SK-N-SH treated with all-trans-retinoic acid at 6 μM for 48 hours (cell line): Measurements from ENCODE around the gene GUCY2F.

Experiments used
- ATAC-seq: fragments of 200-7000 bp; cut with Tn5 transposase; 3 replicates; pipeline ENCODE4 v1.9.1; 2020; ENCODE audit warnings: mild to moderate bottlenecking, moderate library complexity
- ARNTL ChIP-seq: fragments of 450-650 bp; formaldehyde crosslinking; IDR thresholded peaks from 2 replicates; pipeline ENCODE4 v1.5.0; 2020; ENCODE audit warnings: low read depth, mild to moderate bottlenecking, moderate library complexity, borderline replicate concordance
- BACH2 ChIP-seq: fragments of 250-450 bp; sonication (Bioruptor Pico); IDR thresholded peaks from 2 replicates; pipeline ENCODE4 v1.9.0; 2021; ENCODE audit warnings: mild to moderate bottlenecking, borderline replicate concordance
- CSDC2 ChIP-seq: fragments of 250-450 bp; sonication (Bioruptor Pico); IDR thresholded peaks from 2 replicates; pipeline ENCODE4 v1.5.0; 2020; ENCODE audit warnings: mild to moderate bottlenecking, moderate library complexity
- ESRRG ChIP-seq: fragments of 250-450 bp; sonication (Bioruptor Pico); IDR thresholded peaks from 2 replicates; pipeline ENCODE4 v1.6.1; 2021; ENCODE audit warnings: mild to moderate bottlenecking
- GLIS3 ChIP-seq: fragments of 250-450 bp; sonication (Bioruptor Pico); IDR thresholded peaks from 2 replicates; pipeline ENCODE4 v1.5.0; 2020; ENCODE audit warnings: mild to moderate bottlenecking, moderate library complexity
- ISL1 ChIP-seq: fragments of 250-450 bp; sonication (Bioruptor Pico); IDR thresholded peaks from 2 replicates; pipeline ENCODE4 v2.1.2; 2022; ENCODE audit warnings: mild to moderate bottlenecking, moderate library complexity
- OSR1 ChIP-seq: fragments of 250-450 bp; sonication (Bioruptor Pico); IDR thresholded peaks from 2 replicates; pipeline ENCODE4 v1.8.0; 2022; ENCODE audit warnings: moderate library complexity, mild to moderate bottlenecking, inconsistent platforms
- PPARA ChIP-seq: fragments of 250-450 bp; sonication (Bioruptor Pico); IDR thresholded peaks from 2 replicates; pipeline ENCODE4 v1.5.0; 2020; ENCODE audit warnings: mild to moderate bottlenecking, borderline replicate concordance
- SNAI2 ChIP-seq: fragments of 250-450 bp; sonication (Bioruptor Pico); IDR thresholded peaks from 2 replicates; pipeline ENCODE4 v1.5.0; 2020; ENCODE audit warnings: mild to moderate bottlenecking, moderate library complexity
- TOX ChIP-seq: fragments of 250-450 bp; sonication (Bioruptor Pico); IDR thresholded peaks from 2 replicates; pipeline ENCODE4 v1.8.0; 2021; ENCODE audit warnings: mild to moderate bottlenecking, moderate library complexity, borderline replicate concordance
- ZC3H10 ChIP-seq: fragments of 250-450 bp; sonication (Bioruptor Pico); IDR thresholded peaks from 2 replicates; pipeline ENCODE4 v1.5.1; 2021; ENCODE audit warnings: mild to moderate bottlenecking, moderate library complexity
- ZFP3 ChIP-seq: fragments of 250-450 bp; sonication (Bioruptor Pico); IDR thresholded peaks from 2 replicates; pipeline ENCODE4 v1.5.0; 2020; ENCODE audit warnings: mild to moderate bottlenecking, moderate library complexity
- ZNF565 ChIP-seq: fragments of 450-650 bp; formaldehyde crosslinking; conservative IDR thresholded peaks from 2 replicates; pipeline ENCODE4 v1.5.0; 2020; ENCODE audit warnings: low read depth, mild to moderate bottlenecking, moderate library complexity
- ZNF70 ChIP-seq: fragments of 450-650 bp; formaldehyde crosslinking; IDR thresholded peaks from 2 replicates; pipeline ENCODE4 v1.5.0; 2020; ENCODE audit warnings: mild to moderate bottlenecking, moderate library complexity
- ZNF8 ChIP-seq: fragments of 450-650 bp; formaldehyde crosslinking; IDR thresholded peaks from 2 replicates; pipeline ENCODE4 v1.5.0; 2020; ENCODE audit warnings: mild to moderate bottlenecking, moderate library complexity
- TF ChIP-seq, protein P1 (sequence below): fragments of 250-450 bp; sonication (Bioruptor Pico); IDR thresholded peaks from 2 replicates; pipeline ENCODE4 v1.5.1; 2021; ENCODE audit warnings: mild to moderate bottlenecking, moderate library complexity
- TF ChIP-seq, protein P2 (sequence below): fragments of 250-450 bp; sonication (Bioruptor Pico); IDR thresholded peaks from 2 replicates; pipeline ENCODE4 v1.5.1; 2020; ENCODE audit warnings: low read depth, mild to moderate bottlenecking, moderate library complexity
- TF ChIP-seq, protein P3 (sequence below): fragments of 250-450 bp; sonication (Bioruptor Pico); IDR thresholded peaks from 2 replicates; pipeline ENCODE4 v1.8.0; 2020; ENCODE audit warnings: mild to moderate bottlenecking, moderate library complexity, borderline replicate concordance
- TF ChIP-seq, protein P4 (sequence below): fragments of 250-450 bp; sonication (Bioruptor Pico); IDR thresholded peaks from 2 replicates; pipeline ENCODE4 v1.5.0; 2020; ENCODE audit warnings: mild to moderate bottlenecking, moderate library complexity
- TF ChIP-seq, protein P5 (sequence below): fragments of 250-450 bp; sonication (Bioruptor Pico); IDR thresholded peaks from 2 replicates; pipeline ENCODE4 v1.8.0; 2021; ENCODE audit warnings: low read depth, mild to moderate bottlenecking, moderate library complexity, borderline replicate concordance

GUCY2F gene

DNA sequence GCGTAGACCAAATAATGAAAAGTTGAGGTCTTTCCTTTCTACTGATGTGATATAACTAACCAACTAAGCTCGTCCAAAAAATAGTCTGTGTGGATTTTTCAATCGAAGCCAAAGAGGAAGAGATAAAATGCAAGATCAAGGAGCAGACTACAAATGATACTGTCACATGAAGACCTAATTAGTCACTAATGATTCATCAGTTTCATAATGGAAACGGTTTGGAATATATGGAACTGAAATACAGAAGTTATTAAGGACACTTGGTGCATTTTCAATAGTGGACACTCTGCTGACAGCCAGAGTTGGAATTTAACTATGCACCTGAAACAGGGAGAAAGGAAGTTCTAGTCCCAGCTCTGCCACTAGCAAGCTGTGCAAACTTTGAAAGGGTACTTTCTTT is 119.8 kb downstream of the GUCY2F start:
- no peak for ATAC-seq
- TF ChIP-seq, protein P1, sequence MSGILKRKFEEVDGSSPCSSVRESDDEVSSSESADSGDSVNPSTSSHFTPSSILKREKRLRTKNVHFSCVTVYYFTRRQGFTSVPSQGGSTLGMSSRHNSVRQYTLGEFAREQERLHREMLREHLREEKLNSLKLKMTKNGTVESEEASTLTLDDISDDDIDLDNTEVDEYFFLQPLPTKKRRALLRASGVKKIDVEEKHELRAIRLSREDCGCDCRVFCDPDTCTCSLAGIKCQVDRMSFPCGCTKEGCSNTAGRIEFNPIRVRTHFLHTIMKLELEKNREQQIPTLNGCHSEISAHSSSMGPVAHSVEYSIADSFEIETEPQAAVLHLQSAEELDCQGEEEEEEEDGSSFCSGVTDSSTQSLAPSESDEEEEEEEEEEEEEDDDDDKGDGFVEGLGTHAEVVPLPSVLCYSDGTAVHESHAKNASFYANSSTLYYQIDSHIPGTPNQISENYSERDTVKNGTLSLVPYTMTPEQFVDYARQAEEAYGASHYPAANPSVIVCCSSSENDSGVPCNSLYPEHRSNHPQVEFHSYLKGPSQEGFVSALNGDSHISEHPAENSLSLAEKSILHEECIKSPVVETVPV (CRISPR knock-in tag) = no peak
- no peak for TF ChIP-seq ESRRG
- no peak for TF ChIP-seq ZC3H10 (CRISPR knock-in tag)
- no peak for TF ChIP-seq GLIS3 (CRISPR knock-in tag)
- no peak for TF ChIP-seq CSDC2
- no peak for TF ChIP-seq ZFP3 (CRISPR knock-in tag)
- TF ChIP-seq ZNF565 (CRISPR knock-in tag) = no peak
- no peak for TF ChIP-seq ISL1 (CRISPR knock-in tag)
- no peak for TF ChIP-seq OSR1
- no peak for TF ChIP-seq ZNF8 (CRISPR knock-in tag)
- TF ChIP-seq, protein P2, sequence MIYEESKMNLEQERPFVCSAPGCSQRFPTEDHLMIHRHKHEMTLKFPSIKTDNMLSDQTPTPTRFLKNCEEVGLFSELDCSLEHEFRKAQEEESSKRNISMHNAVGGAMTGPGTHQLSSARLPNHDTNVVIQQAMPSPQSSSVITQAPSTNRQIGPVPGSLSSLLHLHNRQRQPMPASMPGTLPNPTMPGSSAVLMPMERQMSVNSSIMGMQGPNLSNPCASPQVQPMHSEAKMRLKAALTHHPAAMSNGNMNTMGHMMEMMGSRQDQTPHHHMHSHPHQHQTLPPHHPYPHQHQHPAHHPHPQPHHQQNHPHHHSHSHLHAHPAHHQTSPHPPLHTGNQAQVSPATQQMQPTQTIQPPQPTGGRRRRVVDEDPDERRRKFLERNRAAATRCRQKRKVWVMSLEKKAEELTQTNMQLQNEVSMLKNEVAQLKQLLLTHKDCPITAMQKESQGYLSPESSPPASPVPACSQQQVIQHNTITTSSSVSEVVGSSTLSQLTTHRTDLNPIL (CRISPR knock-in tag) = no peak
- no peak for TF ChIP-seq SNAI2 (CRISPR knock-in tag)
- TF ChIP-seq ARNTL = no peak
- TF ChIP-seq, protein P3, sequence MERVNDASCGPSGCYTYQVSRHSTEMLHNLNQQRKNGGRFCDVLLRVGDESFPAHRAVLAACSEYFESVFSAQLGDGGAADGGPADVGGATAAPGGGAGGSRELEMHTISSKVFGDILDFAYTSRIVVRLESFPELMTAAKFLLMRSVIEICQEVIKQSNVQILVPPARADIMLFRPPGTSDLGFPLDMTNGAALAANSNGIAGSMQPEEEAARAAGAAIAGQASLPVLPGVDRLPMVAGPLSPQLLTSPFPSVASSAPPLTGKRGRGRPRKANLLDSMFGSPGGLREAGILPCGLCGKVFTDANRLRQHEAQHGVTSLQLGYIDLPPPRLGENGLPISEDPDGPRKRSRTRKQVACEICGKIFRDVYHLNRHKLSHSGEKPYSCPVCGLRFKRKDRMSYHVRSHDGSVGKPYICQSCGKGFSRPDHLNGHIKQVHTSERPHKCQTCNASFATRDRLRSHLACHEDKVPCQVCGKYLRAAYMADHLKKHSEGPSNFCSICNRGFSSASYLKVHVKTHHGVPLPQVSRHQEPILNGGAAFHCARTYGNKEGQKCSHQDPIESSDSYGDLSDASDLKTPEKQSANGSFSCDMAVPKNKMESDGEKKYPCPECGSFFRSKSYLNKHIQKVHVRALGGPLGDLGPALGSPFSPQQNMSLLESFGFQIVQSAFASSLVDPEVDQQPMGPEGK = no peak
- TF ChIP-seq TOX (CRISPR knock-in tag) = no peak

DNA sequence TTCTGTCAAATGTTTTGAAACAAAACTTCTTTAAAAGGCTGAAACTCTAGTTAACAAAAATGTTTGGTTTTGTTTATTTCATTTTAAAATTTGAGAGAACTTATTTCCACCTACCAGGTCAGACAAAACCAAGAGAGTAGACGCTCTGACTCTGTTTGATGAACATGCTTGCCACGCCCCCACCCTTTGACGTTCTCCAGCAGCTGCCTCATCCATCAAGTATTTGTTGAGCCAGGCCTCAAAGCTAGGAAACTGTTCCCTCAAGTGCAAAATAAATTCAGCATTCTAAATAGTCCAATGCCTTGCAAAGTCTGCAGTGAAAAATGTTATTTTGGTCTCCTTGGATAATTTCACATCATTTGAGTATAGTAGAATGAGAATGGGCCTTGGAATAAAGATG is 121.6 kb downstream of the GUCY2F start:
- TF ChIP-seq ZC3H10 (CRISPR knock-in tag) (no peak), SNAI2 (CRISPR knock-in tag) (no peak), ISL1 (CRISPR knock-in tag) (no peak), PPARA (CRISPR knock-in tag) (no peak), CSDC2 (no peak), ZNF70 (CRISPR knock-in tag) (no peak), OSR1 (no peak), ZNF565 (CRISPR knock-in tag) (no peak), BACH2 (CRISPR knock-in tag) (no peak), ESRRG (no peak), ARNTL (no peak)
- TF ChIP-seq, protein P4, sequence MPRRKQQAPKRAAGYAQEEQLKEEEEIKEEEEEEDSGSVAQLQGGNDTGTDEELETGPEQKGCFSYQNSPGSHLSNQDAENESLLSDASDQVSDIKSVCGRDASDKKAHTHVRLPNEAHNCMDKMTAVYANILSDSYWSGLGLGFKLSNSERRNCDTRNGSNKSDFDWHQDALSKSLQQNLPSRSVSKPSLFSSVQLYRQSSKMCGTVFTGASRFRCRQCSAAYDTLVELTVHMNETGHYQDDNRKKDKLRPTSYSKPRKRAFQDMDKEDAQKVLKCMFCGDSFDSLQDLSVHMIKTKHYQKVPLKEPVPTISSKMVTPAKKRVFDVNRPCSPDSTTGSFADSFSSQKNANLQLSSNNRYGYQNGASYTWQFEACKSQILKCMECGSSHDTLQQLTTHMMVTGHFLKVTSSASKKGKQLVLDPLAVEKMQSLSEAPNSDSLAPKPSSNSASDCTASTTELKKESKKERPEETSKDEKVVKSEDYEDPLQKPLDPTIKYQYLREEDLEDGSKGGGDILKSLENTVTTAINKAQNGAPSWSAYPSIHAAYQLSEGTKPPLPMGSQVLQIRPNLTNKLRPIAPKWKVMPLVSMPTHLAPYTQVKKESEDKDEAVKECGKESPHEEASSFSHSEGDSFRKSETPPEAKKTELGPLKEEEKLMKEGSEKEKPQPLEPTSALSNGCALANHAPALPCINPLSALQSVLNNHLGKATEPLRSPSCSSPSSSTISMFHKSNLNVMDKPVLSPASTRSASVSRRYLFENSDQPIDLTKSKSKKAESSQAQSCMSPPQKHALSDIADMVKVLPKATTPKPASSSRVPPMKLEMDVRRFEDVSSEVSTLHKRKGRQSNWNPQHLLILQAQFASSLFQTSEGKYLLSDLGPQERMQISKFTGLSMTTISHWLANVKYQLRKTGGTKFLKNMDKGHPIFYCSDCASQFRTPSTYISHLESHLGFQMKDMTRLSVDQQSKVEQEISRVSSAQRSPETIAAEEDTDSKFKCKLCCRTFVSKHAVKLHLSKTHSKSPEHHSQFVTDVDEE (CRISPR knock-in tag) = no peak
- TF ChIP-seq, protein P3 = no peak

DNA sequence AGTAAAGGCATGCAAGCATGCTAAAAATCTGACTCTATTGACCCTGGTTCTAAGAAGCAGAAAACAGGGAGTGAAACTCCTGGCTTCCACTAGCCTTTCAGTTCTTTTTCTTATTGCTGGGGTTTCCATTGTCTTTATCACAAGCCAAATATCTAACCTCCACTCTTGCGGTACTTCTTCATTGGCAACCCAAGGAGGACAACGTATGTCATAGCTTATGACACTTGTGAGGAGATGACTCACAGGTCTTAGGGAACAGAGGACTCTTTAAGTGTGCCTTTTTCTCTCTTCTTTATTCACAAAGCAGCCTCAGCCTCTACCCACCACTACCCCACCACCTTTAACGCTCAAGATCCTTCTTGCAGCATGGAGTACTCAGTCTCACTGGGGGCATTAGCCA is 124.2 kb downstream of the GUCY2F start:
- ATAC-seq = no peak
- TF ChIP-seq SNAI2 (CRISPR knock-in tag) = no peak
- TF ChIP-seq, protein P4 (CRISPR knock-in tag) = no peak
- no peak for TF ChIP-seq ISL1 (CRISPR knock-in tag)
- no peak for TF ChIP-seq ZNF565 (CRISPR knock-in tag)
- TF ChIP-seq GLIS3 (CRISPR knock-in tag) = no peak
- TF ChIP-seq OSR1 = no peak
- TF ChIP-seq, protein P5, sequence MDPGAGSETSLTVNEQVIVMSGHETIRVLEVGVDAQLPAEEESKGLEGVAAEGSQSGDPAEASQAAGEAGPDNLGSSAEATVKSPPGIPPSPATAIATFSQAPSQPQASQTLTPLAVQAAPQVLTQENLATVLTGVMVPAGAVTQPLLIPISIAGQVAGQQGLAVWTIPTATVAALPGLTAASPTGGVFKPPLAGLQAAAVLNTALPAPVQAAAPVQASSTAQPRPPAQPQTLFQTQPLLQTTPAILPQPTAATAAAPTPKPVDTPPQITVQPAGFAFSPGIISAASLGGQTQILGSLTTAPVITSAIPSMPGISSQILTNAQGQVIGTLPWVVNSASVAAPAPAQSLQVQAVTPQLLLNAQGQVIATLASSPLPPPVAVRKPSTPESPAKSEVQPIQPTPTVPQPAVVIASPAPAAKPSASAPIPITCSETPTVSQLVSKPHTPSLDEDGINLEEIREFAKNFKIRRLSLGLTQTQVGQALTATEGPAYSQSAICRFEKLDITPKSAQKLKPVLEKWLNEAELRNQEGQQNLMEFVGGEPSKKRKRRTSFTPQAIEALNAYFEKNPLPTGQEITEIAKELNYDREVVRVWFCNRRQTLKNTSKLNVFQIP (CRISPR knock-in tag) = no peak

More for the DNA sequence above, 121.6 kb downstream of the GUCY2F start:
- ATAC-seq = no peak
